Occipital lobe (tissue), 1 donor: ENCODE results near the gene LASP1NB.

ENCODE experiments used
- DNase-seq: peaks from one replicate; lab custom pipeline; 2025; lab: John Stamatoyannopoulos, UW

LASP1NB gene

GRCh38 chr17:38925263-38925995, at the start of gene LASP1NB:
TSS of gene LASP1NB (plus strand) at chr17:38925614.
- DNase-seq: peak; percentile 88

DNA sequence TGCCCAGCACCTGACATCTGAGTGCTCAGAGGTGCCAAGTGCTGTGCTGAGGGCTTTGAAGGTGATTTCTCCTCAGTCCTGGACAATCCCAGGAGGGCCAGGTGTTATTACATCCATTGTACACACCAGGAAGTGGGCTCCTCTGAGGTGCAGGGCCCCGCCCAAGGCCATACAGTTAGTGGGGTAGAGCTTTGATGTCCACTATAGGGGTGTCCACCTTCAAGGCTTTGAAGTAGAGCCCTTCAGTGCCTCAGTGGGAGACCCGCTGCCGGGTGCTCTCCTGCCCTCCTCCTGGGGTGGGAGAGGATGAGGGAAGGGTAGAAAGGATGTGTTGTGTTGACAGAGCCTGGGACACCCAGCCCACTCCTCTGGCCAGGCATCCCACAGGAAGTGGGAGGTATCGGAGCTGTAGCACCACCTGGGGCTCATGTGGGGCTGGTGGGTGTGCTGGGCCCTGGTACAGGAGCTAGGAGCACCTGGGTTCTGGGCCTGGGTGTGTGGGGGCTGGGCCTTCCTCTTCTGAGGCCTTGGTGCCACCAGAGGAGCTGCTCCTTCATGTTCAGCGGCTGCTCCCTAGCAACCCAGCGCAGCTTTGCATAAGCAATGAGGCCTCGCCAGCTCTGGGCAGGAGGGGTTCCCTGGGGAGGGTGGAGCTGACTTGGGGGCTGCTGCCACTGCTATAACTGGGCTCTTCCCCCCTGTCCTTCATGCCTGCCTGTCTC, 48.1 kb upstream of the LASP1NB start:
- no peak for DNase-seq

DNA sequence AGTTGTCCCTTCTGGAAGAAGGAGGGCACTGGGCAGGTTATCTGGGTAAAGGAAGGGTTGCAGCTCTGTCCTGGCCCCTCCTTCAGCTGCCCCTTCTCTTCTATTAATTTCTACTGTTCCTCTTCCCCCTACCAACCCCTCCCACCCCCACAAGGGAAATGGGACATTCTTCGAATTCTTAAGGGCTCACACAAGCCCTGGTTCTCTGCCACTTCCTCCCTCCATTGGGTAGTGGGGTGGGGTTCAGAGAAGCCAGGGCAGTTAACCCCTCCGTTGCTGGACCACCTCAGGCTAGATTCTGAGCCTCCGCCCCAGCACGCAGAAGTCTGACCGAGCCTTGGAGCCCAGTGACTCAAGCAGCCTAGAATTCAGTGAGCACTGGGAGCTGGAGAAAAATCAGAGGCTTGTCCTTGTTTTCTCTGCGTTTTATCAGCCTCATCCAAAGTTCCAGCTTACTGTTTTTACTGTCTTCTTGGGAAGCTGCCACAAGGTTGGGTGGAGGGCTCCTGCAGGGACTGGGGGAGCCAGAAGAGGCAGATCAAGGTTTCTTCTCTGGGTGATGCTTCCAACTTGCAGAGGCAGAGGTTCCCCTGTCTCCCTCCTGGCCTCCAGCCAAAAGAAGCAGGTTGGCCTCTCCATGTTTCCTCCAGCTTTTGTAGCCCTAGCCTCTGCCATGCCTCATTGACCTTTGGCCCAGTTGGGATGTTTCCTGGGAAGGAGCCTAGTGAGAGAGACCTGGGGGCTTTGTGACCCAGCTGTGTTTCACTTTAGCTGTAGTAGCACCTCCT, 45.3 kb upstream of the LASP1NB start:
- no peak for DNase-seq

GRCh38 chr17:38881600-38882191, 43.7 kb upstream of the LASP1NB start:
- DNase-seq: no peak

DNA sequence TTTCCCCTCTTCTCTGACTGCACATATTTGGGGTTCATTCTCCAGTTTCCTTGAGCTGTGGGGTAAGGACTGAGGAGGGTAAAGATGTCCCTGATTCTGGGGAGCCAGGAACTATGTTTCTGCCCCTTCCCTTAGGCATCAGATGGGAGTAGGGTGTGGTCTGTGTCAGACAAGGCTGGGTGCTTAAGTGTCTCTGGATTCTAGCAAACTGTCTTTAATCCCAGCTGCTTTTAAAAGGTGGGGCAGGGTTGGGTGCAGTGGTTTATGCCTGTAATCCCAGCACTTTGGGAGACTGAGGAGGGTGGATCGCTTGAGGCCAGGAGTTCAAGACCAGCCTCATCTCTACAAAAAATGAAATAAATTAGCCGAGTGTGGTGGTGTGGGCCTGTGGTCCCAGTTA, 42.5 kb upstream of the LASP1NB start:
- DNase-seq: no peak

- DNase-seq: no peak
Observed at GRCh38 chr17:38883592-38884526, 41.6 kb upstream of the LASP1NB start.

GRCh38 chr17:38885044-38885727, 40.2 kb upstream of the LASP1NB start:
- no peak for DNase-seq

- DNase-seq: peak; percentile 59
Observed at GRCh38 chr17:38885728-38886642, 39.4 kb upstream of the LASP1NB start.

- no peak for DNase-seq
Observed at GRCh38 chr17:38886643-38887010, 38.8 kb upstream of the LASP1NB start.

DNA sequence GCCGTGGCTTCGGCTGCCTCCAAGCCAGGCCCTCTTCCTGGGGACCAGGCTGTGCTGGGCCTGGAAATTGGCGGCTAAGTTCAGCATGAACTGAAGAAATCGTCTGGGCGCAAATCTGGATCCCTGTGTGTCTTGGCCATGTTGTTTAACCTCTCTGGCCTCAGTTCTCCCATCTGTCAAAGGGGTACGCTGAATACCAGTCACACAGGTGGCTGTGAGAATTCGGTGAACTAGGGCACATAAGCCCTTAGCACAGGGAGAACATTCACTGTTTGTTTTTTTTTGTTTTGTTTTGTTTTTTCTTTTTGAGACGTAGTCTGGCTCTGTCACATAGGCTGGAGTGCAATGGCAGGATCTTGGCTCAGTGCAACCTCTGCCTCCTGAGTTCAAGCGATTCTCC, 36.6 kb upstream of the LASP1NB start:
- DNase-seq: no peak

DNA sequence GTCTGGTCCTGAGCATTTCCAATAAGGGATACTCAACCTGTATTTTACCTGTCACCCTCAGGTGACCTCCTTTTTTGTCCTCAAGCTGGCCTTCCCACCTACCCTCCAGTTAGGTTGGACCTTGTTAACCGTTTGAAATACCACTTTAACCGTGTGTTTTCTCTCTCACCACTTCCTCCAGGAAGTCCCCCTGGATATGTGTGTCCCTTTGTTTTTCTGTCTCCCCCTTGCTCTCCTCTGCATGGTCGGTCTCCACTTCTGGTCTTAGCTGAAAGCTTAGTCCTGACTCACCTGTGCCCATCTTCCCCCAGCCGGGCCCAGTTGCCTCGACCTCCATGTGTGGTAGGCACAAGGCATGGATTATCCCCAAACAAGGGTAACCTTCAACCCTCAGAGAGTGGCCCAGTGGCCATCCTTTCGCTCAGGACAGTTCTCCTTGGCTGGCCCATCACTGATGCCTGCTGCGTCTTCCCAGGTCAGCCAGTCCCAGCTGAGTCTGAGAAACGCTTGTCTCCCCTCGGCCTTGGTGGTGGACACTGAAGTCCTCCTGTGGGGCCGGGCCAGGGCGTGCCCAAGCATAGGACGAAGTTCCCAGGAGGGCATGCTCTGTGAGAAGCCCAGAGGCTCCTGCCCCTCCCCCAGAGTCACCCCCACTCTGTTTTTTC, 35.5 kb upstream of the LASP1NB start:
- no peak for DNase-seq

DNA sequence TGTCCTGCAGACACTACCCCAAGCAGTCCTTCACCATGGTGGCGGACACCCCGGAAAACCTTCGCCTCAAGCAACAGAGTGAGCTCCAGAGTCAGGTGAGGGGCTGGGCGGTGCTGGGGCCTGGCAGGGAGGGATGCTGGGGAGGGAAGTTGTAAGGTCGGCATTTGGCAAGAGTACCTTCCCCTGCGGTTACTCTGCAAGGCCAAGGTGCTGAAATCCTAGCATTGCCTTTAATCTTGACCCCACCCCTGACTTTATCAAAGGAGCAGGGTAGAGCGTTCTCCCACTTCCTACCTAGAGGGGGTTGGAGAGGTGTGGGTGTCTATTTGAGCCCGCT, 35.0 kb upstream of the LASP1NB start:
- DNase-seq: no peak

GRCh38 chr17:38891441-38891840, 34.0 kb upstream of the LASP1NB start:
- no peak for DNase-seq

- DNase-seq: no peak
Observed at GRCh38 chr17:38892083-38892482, 33.3 kb upstream of the LASP1NB start.

DNA sequence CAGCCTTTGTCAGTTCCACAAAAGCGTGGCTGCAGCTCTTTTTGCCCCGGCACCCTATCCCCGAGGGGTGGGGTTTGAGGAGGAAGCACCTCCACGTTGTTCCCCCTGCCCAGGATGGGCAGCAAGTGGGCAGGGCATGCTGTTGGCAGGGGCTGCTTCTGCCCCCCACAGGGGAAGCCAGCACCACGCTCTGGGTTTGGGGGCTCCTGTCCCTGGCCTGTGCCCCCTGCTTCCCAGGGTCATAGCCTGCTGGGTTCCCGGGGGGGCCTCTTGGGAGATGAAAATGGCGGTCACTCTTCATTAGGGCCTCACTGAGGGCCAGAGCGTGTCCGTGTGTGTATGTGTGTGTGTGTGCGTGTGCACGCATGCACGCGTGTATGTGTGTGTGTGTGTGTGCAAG, 32.8 kb upstream of the LASP1NB start:
- DNase-seq: no peak

DNA sequence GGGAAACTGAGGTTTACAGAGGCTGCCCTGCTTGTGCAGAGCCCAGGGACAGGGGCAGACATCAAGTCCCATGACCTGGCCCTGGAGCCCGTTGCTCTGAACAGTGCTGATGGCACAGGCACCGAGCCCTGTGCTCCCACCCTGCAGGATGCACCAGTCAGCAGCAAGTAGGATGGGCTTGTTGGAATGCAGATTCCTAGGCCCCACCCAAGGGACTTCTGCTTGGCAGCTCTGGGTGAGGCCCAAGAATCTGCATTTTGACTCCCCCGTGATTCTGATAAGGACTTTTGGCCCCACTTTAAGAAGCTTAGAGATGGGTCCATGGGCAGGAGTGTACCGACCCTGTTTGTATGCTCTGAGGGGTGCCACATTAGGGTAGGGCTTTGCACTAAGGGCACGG, 32.3 kb upstream of the LASP1NB start:
- DNase-seq: no peak

GRCh38 chr17:38893607-38894006, 31.8 kb upstream of the LASP1NB start:
- no peak for DNase-seq

GRCh38 chr17:38894276-38894675, 31.1 kb upstream of the LASP1NB start:
- no peak for DNase-seq
